Heart left ventricle (tissue), 13 donors: ENCODE measurements around the gene CD101.

ENCODE experiments used
- POLR2A ChIP-seq, 2 donors: fragments of 450-650 bp; IDR thresholded peaks; one replicate each; pipeline ENCODE4 v1.6.1; 2017; ENCODE audit warnings: antibody characterized with exemption in 2 of 2, mild to moderate bottlenecking in 2 of 2, moderate library complexity in 2 of 2
- TF ChIP-seq, protein P1 (sequence below), 12 donors: fragments of 200-600 bp; sonication (generic) in 4 of 12; IDR thresholded peaks; one replicate each; pipeline versions ENCODE4 v1.5.0 to v1.8.0; 2018 to 2022; ENCODE audit warnings: antibody characterized with exemption in 12 of 12, mild to moderate bottlenecking in 5 of 12
- donor health status: ischemic (EF 13 %, LVEDD 7.1; RV severe dilation, severe dysfunction).
- donor health status: DM: no; HTN: yes; CAD: no.
- donor health status: DM: no; HTN: no; CAD: no.
- donor health status: ischemic (EF 25% LVEDD 6.9; RV normal size, moderate dysfunction).
- donor health status: ischemic (EF 25% LVEDD 5.7; RV mildly dilated, moderate dysfunction).
- donor health status: ischemic (EF 35%, LVEDD 5.7; RV mildly dilated, moderate dysfunction).
- donor health status: nonischemic (EF 11% LVEDD 7.7; RV severe dilation, severe dysfunction).
- donor health status: DM: yes; HTN: yes; CAD: no.
- donor health status: PGD.
- donor health status: ischemic (EF 29% LVEDD 5.4; RV normal size, mild dysfunction).
- donor health status: nonischemic (EF 23%, LVEDD 6.1; RV moderate dilation, normal function).

DNA sequence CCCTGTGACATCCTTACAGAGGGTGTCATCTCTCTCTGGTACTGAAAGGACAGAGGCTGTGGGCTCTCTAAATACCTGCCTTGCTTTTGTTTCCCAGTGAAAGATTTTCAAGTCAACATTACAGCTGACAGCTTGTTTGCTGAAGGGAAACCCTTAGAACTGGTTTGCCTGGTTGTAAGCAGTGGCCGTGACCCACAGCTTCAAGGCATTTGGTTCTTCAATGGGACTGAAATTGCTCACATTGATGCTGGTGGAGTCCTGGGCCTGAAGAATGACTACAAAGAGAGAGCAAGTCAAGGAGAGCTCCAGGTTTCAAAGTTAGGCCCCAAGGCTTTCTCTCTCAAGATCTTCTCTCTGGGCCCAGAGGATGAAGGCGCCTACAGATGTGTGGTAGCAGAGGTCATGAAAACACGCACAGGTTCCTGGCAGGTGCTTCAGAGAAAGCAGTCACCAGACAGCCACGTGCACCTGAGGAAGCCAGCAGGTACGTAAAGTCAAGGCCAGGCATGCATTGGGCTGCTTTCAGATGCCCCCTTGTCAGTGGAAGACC, 11.8 kb downstream of the CD101 start:
- TF ChIP-seq, protein P1, sequence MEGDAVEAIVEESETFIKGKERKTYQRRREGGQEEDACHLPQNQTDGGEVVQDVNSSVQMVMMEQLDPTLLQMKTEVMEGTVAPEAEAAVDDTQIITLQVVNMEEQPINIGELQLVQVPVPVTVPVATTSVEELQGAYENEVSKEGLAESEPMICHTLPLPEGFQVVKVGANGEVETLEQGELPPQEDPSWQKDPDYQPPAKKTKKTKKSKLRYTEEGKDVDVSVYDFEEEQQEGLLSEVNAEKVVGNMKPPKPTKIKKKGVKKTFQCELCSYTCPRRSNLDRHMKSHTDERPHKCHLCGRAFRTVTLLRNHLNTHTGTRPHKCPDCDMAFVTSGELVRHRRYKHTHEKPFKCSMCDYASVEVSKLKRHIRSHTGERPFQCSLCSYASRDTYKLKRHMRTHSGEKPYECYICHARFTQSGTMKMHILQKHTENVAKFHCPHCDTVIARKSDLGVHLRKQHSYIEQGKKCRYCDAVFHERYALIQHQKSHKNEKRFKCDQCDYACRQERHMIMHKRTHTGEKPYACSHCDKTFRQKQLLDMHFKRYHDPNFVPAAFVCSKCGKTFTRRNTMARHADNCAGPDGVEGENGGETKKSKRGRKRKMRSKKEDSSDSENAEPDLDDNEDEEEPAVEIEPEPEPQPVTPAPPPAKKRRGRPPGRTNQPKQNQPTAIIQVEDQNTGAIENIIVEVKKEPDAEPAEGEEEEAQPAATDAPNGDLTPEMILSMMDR (IDR thresholded peaks at IDR 0.05) = no peak
- no peak for TF ChIP-seq POLR2A (IDR thresholded peaks at IDR 0.05)
